Tibial nerve (tissue), 4 donors: Measurements from ENCODE around the gene CPB1. TPM values are rescaled to one million over a fixed set of nuclear protein-coding genes. Genes with fewer than 3 reads are reported as not detected.

Experiments used
- DNase-seq, 2 donors: peaks; one replicate each; pipeline ENCODE4 v3.0.0-alpha.2; 2019; ENCODE audit warnings: low spot score in 2 of 2
- H3K27ac ChIP-seq, 4 donors: fragments of 200-600 bp; sonication (generic) in 3 of 4; one replicate each; pipeline ENCODE4 v1.5.1; 2017 to 2019; ENCODE audit warnings: mild to moderate bottlenecking in 1 of 4
- H3K27me3 ChIP-seq, 2 donors: fragments of 200-600 bp; sonication (generic) in 1 of 2; one replicate each; pipeline versions ENCODE4 v1.5.1 to v1.6.0; 2017 to 2019
- H3K36me3 ChIP-seq, 3 donors: fragments of 200-600 bp; sonication (generic); one replicate each; pipeline ENCODE4 v1.5.1; 2018 to 2019
- H3K4me1 ChIP-seq, 4 donors: fragments of 200-600 bp; sonication (generic) in 3 of 4; one replicate each; pipeline ENCODE4 v1.5.1; 2017 to 2019
- H3K4me3 ChIP-seq, 4 donors: fragments of 200-600 bp; sonication (generic) in 3 of 4; one replicate each; pipeline ENCODE4 v1.5.1; 2017 to 2019; ENCODE audit warnings: mild to moderate bottlenecking in 1 of 4, moderate library complexity in 1 of 4
- H3K9me3 ChIP-seq, 4 donors: fragments of 200-600 bp; sonication (generic) in 3 of 4; one replicate each; pipeline ENCODE4 v1.5.1; 2017 to 2019
- CTCF ChIP-seq, 5 experiments: fragments of 200-600 bp in 3 of 5; fragments of 450-650 bp in 2 of 5; sonication (generic) in 3 of 5; IDR thresholded peaks; one replicate each; pipeline ENCODE4 v1.5.1; 2016 to 2019; ENCODE audit warnings: antibody characterized with exemption in 5 of 5, mild to moderate bottlenecking in 3 of 5, moderate library complexity in 2 of 5
- EP300 ChIP-seq, 2 donors: sonication (generic); formaldehyde crosslinking; IDR thresholded peaks; one replicate each; pipeline ENCODE4 v1.6.1; 2017; ENCODE audit warnings: antibody characterized with exemption in 2 of 2, mild to moderate bottlenecking in 1 of 2
- POLR2A ChIP-seq, 2 donors: fragments of 450-650 bp; IDR thresholded peaks; one replicate each; pipeline ENCODE4 v1.6.1; 2017; ENCODE audit warnings: antibody characterized with exemption in 2 of 2, mild to moderate bottlenecking in 2 of 2, moderate library complexity in 2 of 2
- WGBS, 2 donors: methylation state at CpG; one replicate each; pipeline ENCODE4 v1.1.5; 2018; 5-methylcytosine and 5-hydroxymethylcytosine counted together
- total RNA-seq, 4 donors: library from RNA; depleted of rRNA; stranded (reverse); fragments of >200 nt; gene quantifications; one replicate each; pipeline ENCODE4 v1.1.0, GENCODE V29; 2016

Gene CPB1
- total RNA-seq, 4 donors from 2014 or later, result 1.9 to 15.6 (median 6.0) TPM

DNA sequence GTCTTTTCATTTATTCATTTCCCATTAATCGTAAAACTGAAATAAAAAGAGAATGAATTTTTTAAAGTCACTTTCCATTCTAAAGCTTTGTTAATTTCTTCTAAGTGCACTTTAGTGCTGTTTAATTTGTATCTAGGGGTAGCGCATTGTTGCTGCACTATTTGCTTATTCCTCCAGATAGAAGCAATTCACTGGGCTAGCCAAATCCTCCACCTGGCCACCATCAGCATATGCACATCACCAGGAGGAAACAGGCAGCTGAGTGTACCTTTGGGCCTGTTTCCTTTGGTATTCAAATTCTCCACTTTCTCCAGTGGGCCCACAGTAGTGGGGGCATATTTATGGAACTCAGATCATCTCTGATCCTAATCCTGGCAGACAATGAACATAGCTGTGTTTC is 29.8 kb upstream of the CPB1 start:
- no peaks in the 10 kb centered on the region for H3K9me3 ChIP-seq
- TF ChIP-seq POLR2A (IDR thresholded peaks at IDR 0.05) (no peak), EP300 (IDR thresholded peaks at IDR 0.05) (no peak), CTCF (IDR thresholded peaks at IDR 0.05) (no peak)
- no peak overlapping the region for H3K4me3 ChIP-seq
- no peaks in the 10 kb centered on the region for H3K27me3 ChIP-seq
- no peak overlapping the region for H3K27ac ChIP-seq
- DNase-seq, result no peak
- WGBS, 2 donors, result 94 to 98% methylated on average over 2 of the region's 2 CpGs
- H3K4me1 ChIP-seq, result no peaks in the 10 kb centered on the region
- no peaks in the 10 kb centered on the region for H3K36me3 ChIP-seq

- Histone ChIP-seq H3K36me3 (no peaks in the 10 kb centered on the region), H3K27ac (no peak overlapping the region), H3K4me1 (no peaks in the 10 kb centered on the region), H3K9me3 (no peaks in the 10 kb centered on the region), H3K27me3 (no peaks in the 10 kb centered on the region), H3K4me3 (no peak overlapping the region)
- no peak for TF ChIP-seq CTCF (IDR thresholded peaks at IDR 0.05)
- TF ChIP-seq POLR2A (IDR thresholded peaks at IDR 0.05), result no peak
- TF ChIP-seq EP300 (IDR thresholded peaks at IDR 0.05), result no peak
- DNase-seq, result no peak
- WGBS, 2 donors, result 96 to 97% methylated on average over 1 of the region's 1 CpG
Measured at GRCh38 chr3:148800414-148800813, 27.2 kb upstream of the CPB1 start.

GRCh38 chr3:148809835-148810234 is 17.8 kb upstream of the CPB1 start:
- 73 to 84% methylated on average over 2 of the region's 2 CpGs for WGBS, 2 donors
- TF ChIP-seq EP300 (IDR thresholded peaks at IDR 0.05) (no peak), POLR2A (IDR thresholded peaks at IDR 0.05) (no peak), CTCF (IDR thresholded peaks at IDR 0.05) (no peak)
- H3K4me1 ChIP-seq, result no peaks in the 10 kb centered on the region
- no peak for DNase-seq
- H3K4me3 ChIP-seq, result no peak overlapping the region
- no peaks in the 10 kb centered on the region for H3K36me3 ChIP-seq
- no peaks in the 10 kb centered on the region for H3K9me3 ChIP-seq
- H3K27me3 ChIP-seq, result peaks cover 0 to 6% of the 10 kb centered on the region in 2 donors
- no peak overlapping the region for H3K27ac ChIP-seq

- no peak for TF ChIP-seq EP300 (IDR thresholded peaks at IDR 0.05)
- TF ChIP-seq POLR2A (IDR thresholded peaks at IDR 0.05), result no peak
- TF ChIP-seq CTCF (IDR thresholded peaks at IDR 0.05), result no peak
- WGBS, 2 donors, result 73 to 75% methylated on average over 11 of the region's 11 CpGs
Measured at GRCh38 chr3:148815316-148816110, 12.1 kb upstream of the CPB1 start.

DNA sequence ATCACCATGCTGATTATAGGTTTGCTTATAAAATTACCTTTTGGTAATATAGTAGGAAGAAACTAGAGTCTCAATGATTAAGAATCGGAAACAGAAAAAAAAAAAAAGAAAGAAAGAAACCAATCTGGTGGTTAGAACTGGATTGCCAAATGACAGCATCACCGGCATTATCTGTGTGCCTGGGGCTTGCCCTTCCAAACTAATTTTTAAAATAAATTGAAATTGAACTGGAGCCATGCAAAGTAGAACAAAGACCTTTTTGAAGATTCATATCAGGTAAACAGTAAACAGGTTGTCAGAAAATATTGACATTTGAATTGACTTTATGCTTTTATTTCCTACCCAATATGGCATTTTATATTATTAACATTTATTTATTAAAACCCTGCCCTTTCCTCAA is 11.2 kb upstream of the CPB1 start:
- no peak for DNase-seq
- 84 to 90% methylated on average over 2 of the region's 2 CpGs for WGBS, 2 donors
- H3K36me3 ChIP-seq, result no peaks in the 10 kb centered on the region
- TF ChIP-seq POLR2A (IDR thresholded peaks at IDR 0.05) (no peak), CTCF (IDR thresholded peaks at IDR 0.05) (no peak), EP300 (IDR thresholded peaks at IDR 0.05) (no peak)
- peaks cover 0 to 1% (median 0%) of the 10 kb centered on the region in 4 donors for H3K9me3 ChIP-seq
- H3K4me1 ChIP-seq, result no peaks in the 10 kb centered on the region
- H3K27ac ChIP-seq, result no peak overlapping the region
- no peaks in the 10 kb centered on the region for H3K27me3 ChIP-seq
- H3K4me3 ChIP-seq, result no peak overlapping the region

More at GRCh38 chr3:148815316-148816110, 12.1 kb upstream of the CPB1 start:
- no peak for DNase-seq
- no peaks in the 10 kb centered on the region for H3K9me3 ChIP-seq
- no peaks in the 10 kb centered on the region for H3K27me3 ChIP-seq
- H3K36me3 ChIP-seq, result no peaks in the 10 kb centered on the region
- H3K4me1 ChIP-seq, result no peaks in the 10 kb centered on the region
- H3K4me3 ChIP-seq, result no peak overlapping the region
- H3K27ac ChIP-seq, result no peak overlapping the region
